NCI-H524 treated with DMSO at 0.1 percent for 48 hours (cell line): ENCODE results near the gene TOMM40.
"Not testable (repeated sequence)": the region's sequence is repeated elsewhere in the genome, so short reads cannot be mapped to it uniquely, and the experiment has no call there.

Experiments
- DNase-seq: peaks from one replicate; lab custom pipeline; 2025; lab: John Stamatoyannopoulos, UW

The TOMM40 gene

DNA sequence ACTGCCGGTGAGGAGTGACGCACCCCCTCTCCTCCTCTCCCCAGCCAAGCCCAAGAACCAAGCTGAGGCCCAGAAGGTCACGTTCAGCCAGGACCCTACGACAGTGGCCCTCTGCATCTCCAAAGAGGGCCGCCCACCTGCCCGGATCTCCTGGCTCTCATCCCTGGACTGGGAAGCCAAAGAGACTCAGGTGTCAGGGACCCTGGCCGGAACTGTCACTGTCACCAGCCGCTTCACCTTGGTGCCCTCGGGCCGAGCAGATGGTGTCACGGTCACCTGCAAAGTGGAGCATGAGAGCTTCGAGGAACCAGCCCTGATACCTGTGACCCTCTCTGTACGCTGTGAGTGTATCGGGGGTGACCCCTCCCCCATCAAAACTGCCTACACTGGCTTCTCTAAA lies 19.2 kb upstream of the TOMM40 start:
- no peak for DNase-seq

DNA sequence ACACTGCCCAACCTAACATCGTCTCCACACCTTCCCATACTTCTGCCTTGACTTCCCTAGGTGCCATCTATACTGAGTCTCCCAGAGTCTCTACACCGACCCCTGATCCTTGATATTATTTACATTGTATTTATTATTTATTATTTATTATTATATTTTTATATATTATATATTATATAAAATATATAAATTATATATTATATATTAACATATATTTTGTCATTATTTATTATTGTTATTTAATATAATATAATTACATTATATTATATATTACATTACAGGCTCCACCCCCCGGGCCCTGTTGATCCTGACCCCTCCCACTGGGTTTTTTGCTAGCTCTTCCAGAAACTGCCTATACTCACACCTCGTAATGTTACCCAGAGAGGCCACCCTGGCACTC lies 18.4 kb upstream of the TOMM40 start:
- DNase-seq = no peak

DNA sequence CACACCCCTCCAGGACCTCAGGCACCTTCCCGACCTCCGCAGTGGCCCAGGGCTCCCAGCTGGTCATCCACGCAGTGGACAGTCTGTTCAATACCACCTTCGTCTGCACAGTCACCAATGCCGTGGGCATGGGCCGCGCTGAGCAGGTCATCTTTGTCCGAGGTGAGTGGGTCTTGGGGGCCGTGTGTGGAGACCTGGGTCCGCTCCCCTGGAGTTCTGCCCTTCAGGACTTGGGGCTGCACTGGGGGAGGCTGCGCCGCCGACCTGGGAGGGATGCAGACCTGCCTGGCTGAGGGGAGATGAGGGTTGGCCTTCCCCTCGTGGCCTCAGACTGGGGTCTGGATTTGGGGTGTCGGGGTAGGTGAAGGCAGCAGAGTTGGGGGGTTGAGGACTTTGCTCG lies 16.7 kb upstream of the TOMM40 start:
- no peak for DNase-seq

DNA sequence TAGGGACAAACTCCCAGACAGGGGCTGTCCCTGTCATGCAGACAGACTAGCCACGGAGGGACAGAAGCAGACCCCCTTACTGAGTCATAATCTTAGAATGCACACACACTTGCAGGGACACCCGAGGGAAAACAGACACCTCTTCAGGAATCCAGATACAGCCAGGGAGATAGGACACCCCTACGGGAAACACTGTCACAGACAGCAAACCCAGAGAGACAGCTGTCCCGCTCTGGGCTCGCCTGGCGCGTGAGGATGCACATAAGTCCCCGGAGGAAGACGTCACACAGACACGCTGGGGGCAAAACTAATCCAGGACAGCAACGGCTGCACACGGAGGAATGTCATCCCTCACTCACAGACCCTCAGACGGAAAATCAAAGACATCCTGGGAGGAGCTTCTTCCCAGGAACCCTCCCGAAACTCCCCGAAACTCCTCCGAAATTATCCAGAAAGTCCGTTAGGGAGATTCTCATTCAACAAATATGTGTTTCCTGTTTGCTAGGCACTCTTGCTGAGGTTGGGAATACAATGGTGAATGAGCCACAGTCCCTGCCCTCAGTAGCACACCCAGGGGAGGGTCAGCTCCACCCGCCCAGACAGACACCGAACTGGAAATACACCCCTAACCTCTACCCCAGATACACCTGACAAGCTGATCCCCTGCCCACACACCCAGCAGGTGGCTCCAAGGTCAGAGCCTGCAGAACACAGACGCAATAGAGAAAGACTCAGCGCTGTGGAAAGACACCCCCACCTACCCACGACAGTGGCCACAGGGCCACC lies 15.2 kb upstream of the TOMM40 start:
- no peak for DNase-seq

DNA sequence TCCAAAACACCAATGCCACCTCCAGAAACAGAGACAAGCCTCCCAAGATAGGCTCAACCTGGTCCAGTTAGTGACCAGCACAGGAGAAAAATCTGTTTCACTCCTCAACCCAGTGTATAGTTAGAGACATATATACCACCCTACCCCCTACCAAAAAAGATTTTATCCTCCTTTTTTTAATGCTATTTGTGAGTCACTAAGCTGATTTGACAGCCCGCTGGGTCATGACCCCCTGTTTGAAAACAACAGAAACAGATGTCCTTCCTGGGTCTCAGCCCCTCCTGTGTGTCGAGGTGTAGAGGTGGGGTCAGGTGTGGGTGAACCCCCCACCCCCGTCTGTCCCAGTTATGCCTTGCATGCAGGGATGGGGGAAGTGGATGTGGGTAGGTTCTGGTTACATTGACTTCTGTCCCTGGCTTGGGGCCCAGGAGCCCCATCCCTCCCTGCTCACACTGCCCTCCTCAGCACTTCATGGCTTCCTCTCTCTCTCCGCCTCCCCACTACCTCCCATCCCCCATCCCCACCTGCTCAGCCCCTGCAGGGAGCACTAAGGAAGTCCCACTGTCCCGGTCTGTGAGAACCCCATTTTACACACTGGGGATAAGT lies 14.0 kb upstream of the TOMM40 start:
- DNase-seq = no peak

DNA sequence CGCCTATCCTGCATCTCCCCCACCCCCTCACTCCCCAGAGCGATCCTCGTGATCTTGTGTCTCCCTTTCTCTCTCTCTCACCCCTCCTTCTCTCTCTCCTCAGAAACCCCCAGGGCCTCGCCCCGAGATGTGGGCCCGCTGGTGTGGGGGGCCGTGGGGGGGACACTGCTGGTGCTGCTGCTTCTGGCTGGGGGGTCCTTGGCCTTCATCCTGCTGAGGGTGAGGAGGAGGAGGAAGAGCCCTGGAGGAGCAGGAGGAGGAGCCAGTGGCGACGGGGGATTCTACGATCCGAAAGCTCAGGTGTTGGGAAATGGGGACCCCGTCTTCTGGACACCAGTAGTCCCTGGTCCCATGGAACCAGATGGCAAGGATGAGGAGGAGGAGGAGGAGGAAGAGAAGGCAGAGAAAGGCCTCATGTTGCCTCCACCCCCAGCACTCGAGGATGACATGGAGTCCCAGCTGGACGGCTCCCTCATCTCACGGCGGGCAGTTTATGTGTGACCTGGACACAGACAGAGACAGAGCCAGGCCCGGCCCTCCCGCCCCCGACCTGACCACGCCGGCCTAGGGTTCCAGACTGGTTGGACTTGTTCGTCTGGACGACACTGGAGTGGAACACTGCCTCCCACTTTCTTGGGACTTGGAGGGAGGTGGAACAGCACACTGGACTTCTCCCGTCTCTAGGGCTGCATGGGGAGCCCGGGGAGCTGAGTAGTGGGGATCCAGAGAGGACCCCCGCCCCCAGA lies 12.8 kb upstream of the TOMM40 start:
- no peak for DNase-seq

DNA sequence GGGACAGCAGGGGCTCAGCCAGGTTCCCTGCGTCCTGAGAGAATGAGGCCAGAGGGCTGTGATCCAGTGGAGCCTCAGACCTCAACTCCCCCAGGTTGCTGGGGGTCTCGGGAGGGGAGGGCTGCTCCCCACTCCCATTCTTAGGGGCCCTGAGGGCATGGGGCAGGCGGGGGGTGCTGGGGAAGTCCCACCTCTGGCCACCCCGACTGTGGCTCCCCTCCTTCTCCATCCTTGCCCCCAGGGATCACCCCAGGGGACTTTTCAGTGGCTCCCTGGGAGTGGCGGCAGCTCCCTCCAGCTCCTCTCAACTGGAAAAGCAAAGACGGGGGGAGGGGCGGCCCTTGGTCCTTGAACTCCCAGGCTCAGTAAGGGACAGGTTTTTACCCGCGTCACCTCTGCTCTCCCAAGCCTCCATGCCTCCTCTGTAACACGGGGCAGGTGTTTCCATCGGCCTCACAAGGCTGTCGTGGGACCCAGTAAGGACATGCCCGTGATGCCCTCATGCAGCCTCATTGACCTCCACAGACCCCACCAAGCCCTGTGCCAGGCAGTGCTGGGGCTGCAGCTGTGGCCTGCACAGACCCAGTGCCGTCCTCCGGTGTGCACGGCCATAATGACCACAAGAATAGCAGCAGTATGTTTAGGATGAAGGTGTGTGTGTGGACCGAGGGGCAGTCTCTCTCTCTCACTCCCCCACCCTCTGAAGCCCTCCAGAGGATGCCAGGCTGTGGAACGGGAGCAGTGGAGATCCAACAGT lies 11.6 kb upstream of the TOMM40 start:
- DNase-seq = no peak

DNA sequence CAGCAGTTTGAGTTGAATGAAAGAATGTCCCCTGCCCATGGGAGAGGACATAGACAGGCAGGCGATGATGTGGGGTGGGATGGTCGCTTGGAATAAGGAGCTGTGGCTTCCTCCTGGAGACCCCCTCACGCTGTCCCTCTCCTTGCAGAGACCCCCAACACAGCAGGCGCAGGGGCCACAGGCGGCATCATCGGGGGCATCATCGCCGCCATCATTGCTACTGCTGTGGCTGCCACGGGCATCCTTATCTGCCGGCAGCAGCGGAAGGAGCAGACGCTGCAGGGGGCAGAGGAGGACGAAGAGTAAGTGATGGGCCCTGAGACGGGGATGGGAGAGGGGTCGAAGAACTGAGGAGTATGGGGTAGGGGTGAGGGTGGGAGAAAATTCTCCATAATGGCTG lies 9.0 kb upstream of the TOMM40 start:
- no peak for DNase-seq

DNA sequence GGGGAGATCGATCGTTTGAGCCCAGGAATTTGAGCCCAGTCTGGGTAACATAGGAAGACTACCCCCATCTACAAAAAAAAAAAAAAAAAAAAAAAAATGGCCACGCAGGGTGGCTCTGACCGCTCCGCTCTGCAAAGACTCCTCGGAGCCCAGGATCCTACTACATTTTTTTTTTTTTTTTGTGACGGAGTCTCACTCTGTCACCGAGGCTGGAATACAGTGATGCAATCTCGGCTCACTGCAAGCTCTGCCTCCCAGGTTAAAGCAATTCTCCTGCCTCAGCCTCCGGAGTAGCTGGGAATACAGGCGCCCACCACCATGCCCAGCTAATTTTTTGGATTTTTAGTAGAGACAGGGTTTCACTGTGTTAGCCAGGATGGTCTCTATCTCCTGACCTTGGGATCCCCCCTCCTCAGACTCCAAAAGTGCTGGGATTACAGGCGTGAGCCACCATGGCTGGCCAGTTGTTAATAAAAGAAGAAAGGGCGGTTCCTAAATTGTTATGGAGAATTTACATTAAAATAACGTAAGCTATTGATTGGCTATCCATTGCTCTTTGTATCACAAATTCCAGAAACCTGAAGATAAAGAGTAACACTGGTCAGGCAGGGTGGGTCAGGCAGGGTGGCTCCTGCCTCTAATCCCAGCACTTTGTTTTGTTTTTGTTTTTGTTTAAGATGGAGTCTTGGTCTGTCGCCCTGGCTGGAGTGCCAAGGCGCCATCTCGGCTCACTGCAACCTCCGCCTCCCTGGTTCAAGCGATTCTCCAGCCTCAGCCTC lies 8.2 kb upstream of the TOMM40 start:
- not testable (repeated sequence) for DNase-seq

DNA sequence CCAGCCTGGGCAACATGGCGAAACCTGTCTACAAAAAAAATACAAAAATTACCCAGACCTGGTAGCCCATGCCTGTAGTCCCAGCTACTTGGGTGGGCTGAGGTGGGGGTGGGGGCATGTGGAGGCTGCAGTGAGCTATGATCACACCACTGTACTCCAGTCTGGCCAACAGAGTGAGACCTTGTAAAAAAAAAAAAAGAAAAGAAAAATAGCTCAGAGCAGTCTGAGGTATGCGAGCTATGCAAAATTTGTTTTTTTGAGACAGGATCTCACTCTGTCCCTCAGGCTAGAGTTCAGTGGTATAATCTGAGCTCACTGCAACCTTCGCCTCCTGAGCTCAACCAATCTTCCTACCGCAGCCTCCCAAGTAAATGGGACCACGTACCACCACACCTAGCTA lies 7.1 kb upstream of the TOMM40 start:
- no peak for DNase-seq

DNA sequence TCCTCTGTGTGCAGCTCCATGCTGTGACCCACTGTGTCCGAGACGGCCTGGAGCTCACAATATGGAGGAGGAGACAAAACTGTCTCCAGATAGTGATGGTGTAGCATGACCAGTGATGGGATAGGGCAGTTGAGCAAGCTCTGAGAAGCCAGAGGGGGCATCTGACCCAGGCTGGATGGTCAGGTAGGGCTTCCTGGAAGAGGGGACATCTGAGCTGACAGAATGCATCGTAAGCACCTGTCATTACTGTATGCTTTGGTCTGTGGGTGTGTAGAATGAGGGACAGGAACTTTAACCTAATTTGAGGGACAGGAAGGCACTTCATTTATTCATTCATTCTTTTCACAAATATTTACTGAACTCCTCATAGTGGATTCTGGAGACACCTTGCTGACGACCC lies 6.5 kb upstream of the TOMM40 start:
- DNase-seq = no peak

DNA sequence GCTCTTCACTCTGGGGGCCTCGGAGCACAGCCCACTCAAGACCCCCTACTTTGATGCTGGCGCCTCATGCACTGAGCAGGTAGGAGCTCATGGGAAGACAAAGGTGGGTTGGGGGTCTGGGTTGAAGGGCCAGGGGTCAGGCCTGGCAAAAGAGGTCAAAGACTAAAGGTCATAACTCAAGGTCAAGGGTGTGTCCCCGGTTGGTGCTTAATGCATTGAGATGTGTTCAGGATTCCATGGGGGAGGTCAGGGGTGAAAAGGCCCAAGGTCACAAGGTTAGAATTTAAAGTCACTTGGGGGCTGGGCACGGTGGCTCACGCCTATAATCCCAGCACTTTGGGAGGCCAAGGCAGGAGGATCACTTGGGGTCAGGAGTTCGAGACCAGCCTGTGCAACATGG lies 4.9 kb upstream of the TOMM40 start:
- DNase-seq = no peak

DNA sequence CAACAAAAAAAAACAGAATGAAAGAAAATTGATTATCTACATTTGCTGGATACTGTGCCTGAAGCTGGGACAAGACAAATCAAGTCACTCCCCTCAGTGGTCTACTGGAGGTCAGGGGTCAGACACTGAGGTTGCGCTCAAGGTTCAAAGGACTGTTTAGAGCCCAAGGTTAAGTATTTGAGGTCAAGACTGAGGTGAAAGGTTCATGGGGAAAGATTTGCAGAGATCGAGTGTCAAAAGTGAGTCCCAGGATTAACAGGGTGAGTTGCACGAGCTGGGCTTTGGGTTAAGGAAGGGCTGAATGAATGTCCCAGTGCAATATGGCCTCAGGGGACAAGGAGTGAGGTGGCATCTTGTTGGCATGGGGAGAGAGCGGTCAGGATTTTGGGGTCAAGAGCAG lies 3.4 kb upstream of the TOMM40 start:
- DNase-seq = no peak

DNA sequence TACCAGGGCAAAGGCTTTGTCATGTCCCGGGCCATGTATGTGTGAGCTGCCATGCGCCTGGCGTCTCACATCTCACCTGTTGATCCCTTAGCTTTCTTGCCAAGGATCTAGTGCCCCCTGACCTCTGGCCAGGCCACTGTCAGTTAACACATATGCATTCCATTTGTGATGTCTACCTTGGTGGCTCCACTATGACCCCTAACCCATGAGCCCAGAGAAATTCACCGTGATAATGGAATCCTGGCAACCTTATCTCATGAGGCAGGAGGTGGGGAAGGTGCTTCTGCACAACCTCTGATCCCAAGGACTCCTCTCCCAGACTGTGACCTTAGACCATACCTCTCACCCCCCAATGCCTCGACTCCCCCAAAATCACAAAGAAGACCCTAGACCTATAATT lies 2.7 kb upstream of the TOMM40 start:
- not testable (repeated sequence) for DNase-seq

DNA sequence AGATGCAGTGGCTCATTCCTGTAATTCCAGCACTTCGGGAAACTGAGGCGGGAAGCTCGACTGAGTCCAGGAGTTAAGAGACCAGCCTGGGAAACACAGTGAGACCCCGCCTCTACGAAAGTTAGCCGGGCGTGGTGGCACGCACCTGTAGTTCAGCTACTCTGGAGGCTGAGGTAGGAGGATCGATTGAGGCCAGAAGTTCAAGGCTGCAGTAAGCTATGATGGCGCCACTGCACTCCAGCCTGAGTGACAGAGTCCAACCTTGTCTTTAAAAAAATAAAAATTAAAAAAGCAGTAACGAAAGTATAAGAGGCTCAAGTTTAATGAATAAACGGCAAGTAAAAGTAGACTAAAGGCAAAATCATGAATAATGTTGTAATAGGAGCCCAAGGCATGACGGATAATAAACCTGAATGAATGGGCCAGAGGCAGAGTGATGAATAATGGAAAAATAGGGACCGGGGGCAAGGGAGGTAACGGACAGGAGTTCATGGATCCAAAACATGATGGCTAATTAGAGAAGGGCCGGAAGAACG lies 1.2 kb upstream of the TOMM40 start:
- no peak for DNase-seq

DNA sequence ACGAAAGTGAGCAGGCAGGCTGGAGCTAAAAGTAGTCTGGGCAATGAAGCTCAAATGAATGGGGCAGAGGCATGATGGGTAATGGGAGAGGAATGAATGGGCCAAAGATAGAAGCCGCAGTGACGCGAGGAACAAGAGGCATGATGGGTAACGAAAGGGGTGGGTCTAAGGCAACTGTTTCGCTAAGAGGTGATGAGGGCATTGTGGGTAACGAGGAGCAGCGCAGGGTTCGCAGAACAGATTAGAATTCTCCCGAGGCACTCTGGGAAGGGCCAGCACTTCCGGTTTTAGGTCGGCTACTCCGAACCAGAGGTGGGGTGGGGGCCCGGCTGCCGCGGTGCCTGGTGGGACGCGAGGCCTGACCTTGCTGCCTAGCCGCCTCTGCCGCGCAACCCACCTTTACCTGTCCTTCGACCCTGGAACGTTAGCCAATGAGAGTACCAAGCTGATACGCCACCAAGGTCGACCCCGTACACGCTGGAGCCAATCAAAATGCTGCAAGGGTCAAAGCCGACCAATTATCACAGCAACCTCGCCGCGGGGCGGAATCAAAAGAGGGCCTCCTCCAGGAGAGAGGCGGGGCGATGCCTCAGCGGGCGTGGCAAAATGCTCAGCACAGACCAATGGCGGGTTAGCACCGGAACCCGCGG lies 563 bp upstream of the TOMM40 start:
- peak; percentile 100 for DNase-seq

DNA sequence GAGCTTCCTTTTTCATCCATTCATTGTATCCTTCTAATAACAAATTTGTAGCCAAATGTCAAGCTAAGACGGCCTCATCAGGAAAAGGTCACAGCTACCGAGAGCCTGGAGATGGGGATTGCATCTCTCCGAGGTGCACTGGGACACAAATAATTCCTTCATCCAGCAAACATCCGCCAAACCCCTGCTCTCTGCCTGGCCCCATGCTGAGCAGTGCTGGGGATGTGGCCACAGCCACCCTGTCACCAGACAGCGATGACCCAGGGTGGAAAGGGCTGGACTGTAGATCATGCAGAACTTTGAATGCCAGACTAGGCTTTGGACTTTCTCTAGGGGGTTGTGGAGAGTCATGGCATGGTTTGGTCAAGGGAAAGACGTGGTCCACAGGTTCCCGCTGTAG lies 1.9 kb downstream of the TOMM40 start:
- no peak for DNase-seq

DNA sequence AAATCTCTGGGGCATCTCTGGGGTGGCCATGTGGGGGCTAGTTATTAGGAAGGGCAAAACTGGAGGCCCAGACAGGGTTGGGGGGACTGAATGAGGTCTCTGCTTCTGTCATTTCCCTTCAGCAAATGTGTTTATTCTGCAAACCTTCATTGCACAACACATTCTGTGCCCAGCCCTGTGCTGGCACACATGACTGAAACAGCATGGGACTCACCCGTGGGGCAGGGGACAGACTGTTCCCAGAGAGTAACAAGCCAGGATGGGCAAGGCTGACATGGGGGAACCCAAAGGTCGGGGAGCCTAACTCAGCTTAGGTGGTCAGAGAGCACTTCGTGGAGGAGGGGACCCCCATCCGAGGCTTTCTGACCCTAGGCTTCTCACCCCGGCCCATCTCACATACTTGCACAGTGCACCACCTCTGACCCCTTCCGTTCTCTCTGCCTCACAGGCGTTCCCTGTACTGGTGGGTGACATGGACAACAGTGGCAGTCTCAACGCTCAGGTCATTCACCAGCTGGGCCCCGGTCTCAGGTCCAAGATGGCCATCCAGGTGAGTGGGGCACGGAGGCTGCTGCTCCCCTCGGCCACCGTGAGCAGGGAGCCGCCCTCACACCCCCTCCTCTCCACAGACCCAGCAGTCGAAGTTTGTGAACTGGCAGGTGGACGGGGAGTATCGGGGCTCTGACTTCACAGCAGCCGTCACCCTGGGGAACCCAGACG lies 2.4 kb downstream of the TOMM40 start:
- DNase-seq = no peak

DNA sequence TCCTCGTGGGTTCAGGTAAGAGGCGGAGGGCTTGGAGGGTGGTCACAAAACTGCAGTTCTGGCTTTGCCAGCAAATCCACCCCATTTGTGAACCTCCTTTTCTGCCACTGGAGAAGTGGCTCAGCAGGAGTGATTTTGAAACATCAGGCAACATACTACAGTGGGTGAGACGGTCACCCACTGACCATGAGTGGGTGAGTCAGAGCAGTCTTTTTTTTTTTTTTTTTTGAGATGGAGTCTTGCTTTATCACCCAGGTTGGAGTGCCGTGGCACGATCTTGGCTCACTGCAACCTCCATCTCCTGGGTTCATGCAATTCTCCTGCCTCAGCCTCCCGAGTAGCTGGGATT lies 3.0 kb downstream of the TOMM40 start:
- DNase-seq = no peak

DNA sequence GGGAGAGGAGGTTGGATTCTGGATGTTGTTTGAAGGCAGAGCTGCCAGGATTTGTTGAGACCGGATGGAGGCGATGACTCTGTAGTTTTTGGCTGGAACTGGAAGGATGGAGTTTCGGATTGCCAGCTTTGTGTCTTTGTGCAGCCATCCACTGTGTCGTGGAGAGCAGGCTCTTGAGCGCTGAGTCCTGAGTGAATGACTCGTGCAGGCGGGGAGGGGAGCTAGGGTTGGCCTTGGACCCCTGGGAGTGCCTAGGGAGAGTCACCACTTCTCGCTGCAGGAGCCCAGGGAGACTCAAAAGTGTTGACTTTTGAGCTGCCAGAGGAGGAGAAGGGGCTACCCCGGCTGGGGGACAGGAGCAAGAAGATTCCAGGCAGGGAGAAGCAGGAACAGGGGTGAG lies 3.9 kb downstream of the TOMM40 start:
- no peak for DNase-seq
